ENCODE results near the gene HACD2. TPM values are rescaled to one million over a fixed set of nuclear protein-coding genes. Genes with fewer than 3 reads are reported as not detected.

HACD2 gene
- total RNA-seq, 1 donor: 30.4 TPM

- DNase-seq (ENCODE audit: low read depth): no peak
- no peak for TF ChIP-seq CTCF (IDR thresholded peaks at IDR 0.05; ENCODE audit: insufficient read depth, low read length)
- H3K4me3 ChIP-seq (ENCODE audit: low read depth, low read length): no peak overlapping the region
These were observed 103.0 kb downstream of the HACD2 start for GRCh38 chr3:123481722-123482457.

GRCh38 chr3:123481071-123481470, 103.8 kb downstream of the HACD2 start:
- TF ChIP-seq CTCF (IDR thresholded peaks at IDR 0.05; ENCODE audit: insufficient read depth, low read length): no peak
- no peak for DNase-seq (ENCODE audit: low read depth)
- H3K4me3 ChIP-seq (ENCODE audit: low read depth, low read length): no peak overlapping the region

DNA sequence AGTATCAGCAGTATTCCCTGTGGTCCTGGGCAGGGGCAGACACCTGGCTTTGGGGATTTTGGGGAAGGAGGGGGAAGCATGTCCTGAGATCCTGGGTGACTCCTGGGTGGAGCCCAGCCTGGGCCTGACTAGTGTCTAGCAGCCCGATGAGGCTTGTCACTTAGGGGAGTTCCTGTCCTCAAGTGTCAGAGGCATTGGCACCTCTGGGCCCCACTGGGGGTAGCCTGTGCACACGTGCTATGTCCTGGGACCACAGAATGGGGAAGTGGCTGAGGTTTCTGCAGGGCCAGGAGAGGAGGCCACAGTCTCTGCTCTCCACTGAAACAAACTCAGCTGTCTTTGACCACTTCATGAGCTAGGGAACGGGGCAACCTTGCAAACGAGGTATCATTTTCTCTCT, 104.4 kb downstream of the HACD2 start:
- DNase-seq (ENCODE audit: low read depth): no peak
- H3K4me3 ChIP-seq (ENCODE audit: low read depth, low read length): no peak overlapping the region
- TF ChIP-seq CTCF (IDR thresholded peaks at IDR 0.05; ENCODE audit: insufficient read depth, low read length): no peak

DNA sequence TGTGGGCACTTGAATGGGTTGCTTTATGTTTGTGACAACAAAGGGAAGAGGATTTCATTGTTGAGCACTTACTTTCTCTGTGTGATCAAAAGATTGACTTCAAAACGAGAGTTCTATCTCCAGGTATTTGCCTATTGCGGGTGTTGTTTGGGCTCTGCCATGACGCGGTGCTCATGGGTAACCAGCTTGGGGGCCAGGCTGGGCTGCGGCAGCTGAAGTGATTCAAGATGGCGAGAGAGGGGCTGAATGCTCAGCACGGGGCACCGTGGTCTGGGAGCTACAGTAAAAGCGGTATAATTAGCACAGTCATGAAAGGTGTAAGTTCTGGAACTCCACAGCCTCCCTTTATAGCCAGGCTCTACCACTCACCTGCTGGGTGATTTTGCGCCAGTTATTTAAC, 105.0 kb downstream of the HACD2 start:
- TF ChIP-seq CTCF (IDR thresholded peaks at IDR 0.05; ENCODE audit: insufficient read depth, low read length): no peak
- DNase-seq (ENCODE audit: low read depth): no peak
- no peak overlapping the region for H3K4me3 ChIP-seq (ENCODE audit: low read depth, low read length)

DNA sequence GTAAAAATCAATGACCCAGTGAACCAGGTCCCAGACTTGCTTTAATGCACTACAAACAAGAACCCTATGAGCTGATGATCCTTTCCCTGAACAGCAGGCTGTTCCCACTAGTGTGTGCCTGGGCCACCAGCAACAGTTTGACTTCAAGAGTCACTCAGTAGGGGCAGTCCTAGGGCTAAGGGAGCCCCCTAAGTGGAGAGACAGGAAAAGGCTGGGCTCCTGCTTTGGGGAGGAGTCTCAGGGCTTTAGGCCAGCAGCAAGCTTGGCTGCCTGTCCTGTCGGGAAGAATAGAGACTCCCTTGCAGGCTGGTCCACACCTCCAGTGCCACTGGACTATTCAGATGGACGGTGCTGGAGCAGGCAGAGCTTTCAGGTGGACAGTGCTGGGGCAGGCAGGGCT, 106.5 kb downstream of the HACD2 start:
- no peak for TF ChIP-seq CTCF (IDR thresholded peaks at IDR 0.05; ENCODE audit: insufficient read depth, low read length)
- no peak overlapping the region for H3K4me3 ChIP-seq (ENCODE audit: low read depth, low read length)
- no peak for DNase-seq (ENCODE audit: low read depth)

- H3K4me3 ChIP-seq (ENCODE audit: low read depth, low read length): no peak overlapping the region
- DNase-seq (ENCODE audit: low read depth): no peak
- no peak for TF ChIP-seq CTCF (IDR thresholded peaks at IDR 0.05; ENCODE audit: insufficient read depth, low read length)
These were observed 107.7 kb downstream of the HACD2 start for GRCh38 chr3:123476967-123477750.
